ENCODE data around the gene PRKAR2B.

DNA sequence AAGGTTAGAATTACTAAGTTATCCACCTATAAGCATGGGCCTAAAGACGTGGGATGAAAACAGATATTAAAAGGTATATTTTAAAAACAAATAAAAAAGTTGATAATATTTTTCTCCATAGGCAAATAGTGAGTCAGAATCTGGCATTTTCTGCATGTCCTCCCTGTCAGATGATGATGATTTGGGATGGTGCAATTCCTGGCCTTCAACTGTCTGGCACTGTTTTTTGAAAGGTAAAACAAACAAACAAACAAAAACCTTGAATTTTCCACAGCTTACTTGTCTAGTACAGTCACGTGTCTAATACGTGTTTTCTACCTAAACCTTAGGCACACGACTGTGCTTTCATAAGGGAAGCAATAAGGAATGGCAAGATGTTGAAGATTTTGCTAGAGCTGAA lies 141.7 kb downstream of the PRKAR2B start:
- TF ChIP-seq, protein P1, sequence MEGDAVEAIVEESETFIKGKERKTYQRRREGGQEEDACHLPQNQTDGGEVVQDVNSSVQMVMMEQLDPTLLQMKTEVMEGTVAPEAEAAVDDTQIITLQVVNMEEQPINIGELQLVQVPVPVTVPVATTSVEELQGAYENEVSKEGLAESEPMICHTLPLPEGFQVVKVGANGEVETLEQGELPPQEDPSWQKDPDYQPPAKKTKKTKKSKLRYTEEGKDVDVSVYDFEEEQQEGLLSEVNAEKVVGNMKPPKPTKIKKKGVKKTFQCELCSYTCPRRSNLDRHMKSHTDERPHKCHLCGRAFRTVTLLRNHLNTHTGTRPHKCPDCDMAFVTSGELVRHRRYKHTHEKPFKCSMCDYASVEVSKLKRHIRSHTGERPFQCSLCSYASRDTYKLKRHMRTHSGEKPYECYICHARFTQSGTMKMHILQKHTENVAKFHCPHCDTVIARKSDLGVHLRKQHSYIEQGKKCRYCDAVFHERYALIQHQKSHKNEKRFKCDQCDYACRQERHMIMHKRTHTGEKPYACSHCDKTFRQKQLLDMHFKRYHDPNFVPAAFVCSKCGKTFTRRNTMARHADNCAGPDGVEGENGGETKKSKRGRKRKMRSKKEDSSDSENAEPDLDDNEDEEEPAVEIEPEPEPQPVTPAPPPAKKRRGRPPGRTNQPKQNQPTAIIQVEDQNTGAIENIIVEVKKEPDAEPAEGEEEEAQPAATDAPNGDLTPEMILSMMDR (IDR thresholded peaks at IDR 0.05) = no peak
- TF ChIP-seq ZFX (IDR thresholded peaks at IDR 0.05; ENCODE audit: borderline replicate concordance) = no peak
